Naive thymus-derived CD4-positive, alpha-beta T cell (primary cell): ENCODE data around the gene MED26. TPM values are rescaled to one million over a fixed set of nuclear protein-coding genes. Genes with fewer than 3 reads are reported as not detected.

ENCODE experiments used
- ATAC-seq: fragments of 150-1000 bp; cut with Tn5 transposase; 2 replicates; pipeline ENCODE4 v1.10.0; 2021; ENCODE audit warnings: mild to moderate bottlenecking, moderate library complexity
- CTCF ChIA-PET: fragments of 350-600 bp; sonication (Branson Sonifier 250); formaldehyde crosslinking; loops from one replicate; lab custom pipeline; 2021; ENCODE audit warnings: antibody characterized with exemption; lab: Charles Lee
- POLR2A ChIA-PET: fragments of 350-600 bp; sonication (Branson Sonifier 250); formaldehyde crosslinking; loops from one replicate; lab custom pipeline; 2021; ENCODE audit warnings: antibody characterized with exemption, inconsistent platforms; lab: Charles Lee
- DNase-seq, 9 donors: peaks; one replicate each; pipeline versions ENCODE4 v3.0.0 to v3.0.0-alpha.2; 2020 to 2022; ENCODE audit warnings: mixed read lengths in 1 of 9
- H3K27ac ChIP-seq: one replicate; pipeline ENCODE4 v1.7.0; 2013; ENCODE audit warnings: mild to moderate bottlenecking, low read depth, low read length, moderate library complexity
- H3K27me3 ChIP-seq, 2 donors: one replicate each; pipeline ENCODE4 v1.7.0; 2013; ENCODE audit warnings: low read length in 2 of 2, mild to moderate bottlenecking in 2 of 2, moderate library complexity in 2 of 2; ENCODE audit not compliant: control insufficient read depth in 2 of 2, insufficient read depth in 2 of 2
- H3K36me3 ChIP-seq, 3 experiments: 1 replicate in 2 of 3; 2 replicates in 1 of 3; pipeline ENCODE4 v1.7.0; 2013; ENCODE audit warnings: low read length in 3 of 3, mild to moderate bottlenecking in 3 of 3, moderate library complexity in 1 of 3; ENCODE audit not compliant: insufficient read depth in 3 of 3, control insufficient read depth in 2 of 3
- H3K4me1 ChIP-seq, 2 donors: one replicate each; pipeline ENCODE4 v1.7.0; 2013; ENCODE audit warnings: low read length in 2 of 2, mild to moderate bottlenecking in 2 of 2, moderate library complexity in 1 of 2; ENCODE audit not compliant: control insufficient read depth in 2 of 2, insufficient read depth in 2 of 2
- H3K4me3 ChIP-seq: 2 replicates; pipeline ENCODE4 v1.7.0; 2013; ENCODE audit warnings: mild to moderate bottlenecking, low read length
- H3K9me3 ChIP-seq, 3 experiments: 1 replicate in 2 of 3; 2 replicates in 1 of 3; pipeline ENCODE4 v1.7.0; 2013; ENCODE audit warnings: low read length in 3 of 3; ENCODE audit not compliant: control insufficient read depth in 2 of 3
- H3K27ac Mint-ChIP-seq, 9 donors: one replicate each; pipeline ENCODE4 v1.8.0; 2020 to 2022; ENCODE audit warnings: mixed read lengths in 9 of 9, mild to moderate bottlenecking in 8 of 9, moderate library complexity in 5 of 9, inconsistent platforms in 2 of 9
- H3K27me3 Mint-ChIP-seq, 5 donors: one replicate each; pipeline ENCODE4 v1.8.0; 2021 to 2022; ENCODE audit warnings: mixed read lengths in 5 of 5, mild to moderate bottlenecking in 1 of 5
- H3K36me3 Mint-ChIP-seq, 5 donors: one replicate each; pipeline ENCODE4 v1.8.0; 2020 to 2022; ENCODE audit warnings: mixed read lengths in 5 of 5, mild to moderate bottlenecking in 3 of 5, inconsistent platforms in 1 of 5
- H3K4me1 Mint-ChIP-seq, 7 donors: one replicate each; pipeline ENCODE4 v1.8.0; 2020 to 2022; ENCODE audit warnings: mixed read lengths in 7 of 7, mild to moderate bottlenecking in 3 of 7, inconsistent platforms in 1 of 7
- H3K4me3 Mint-ChIP-seq, 10 donors: one replicate each; pipeline ENCODE4 v1.8.0; 2020 to 2022; ENCODE audit warnings: mild to moderate bottlenecking in 10 of 10, mixed read lengths in 10 of 10, moderate library complexity in 6 of 10, inconsistent platforms in 2 of 10
- H3K9me3 Mint-ChIP-seq, 11 donors: one replicate each; pipeline ENCODE4 v1.8.0; 2020 to 2022; ENCODE audit warnings: mixed read lengths in 11 of 11, mild to moderate bottlenecking in 4 of 11, inconsistent platforms in 1 of 11, moderate library complexity in 1 of 11
- intact Hi-C, 2 donors: fragments of 100-400 bp; cut with micrococcal nuclease; formaldehyde crosslinking; loops; one replicate each; pipeline ENCODE4 v1.15.1; 2023
- polyA plus RNA-seq, 2 donors: library from polyadenylated mRNA; unstranded; fragments of 300-500 nt; fragmentation: Illumina TruSeq; gene quantifications; one replicate each; pipeline ENCODE4 v1.2.3, GENCODE V29; 2021
- total RNA-seq, 6 experiments: library from RNA in 5 of 6; stranded (reverse) in 5 of 6; gene quantifications; 1 replicate in 5 of 6; 2 replicates in 1 of 6; pipeline ENCODE4 v1.2.3 and lab custom pipeline; 2021 to 2026

Gene MED26
- total and polyA plus RNA-seq, 7 experiments from 2014 or later = 3.3 to 34.3 (median 15.3) TPM

DNA sequence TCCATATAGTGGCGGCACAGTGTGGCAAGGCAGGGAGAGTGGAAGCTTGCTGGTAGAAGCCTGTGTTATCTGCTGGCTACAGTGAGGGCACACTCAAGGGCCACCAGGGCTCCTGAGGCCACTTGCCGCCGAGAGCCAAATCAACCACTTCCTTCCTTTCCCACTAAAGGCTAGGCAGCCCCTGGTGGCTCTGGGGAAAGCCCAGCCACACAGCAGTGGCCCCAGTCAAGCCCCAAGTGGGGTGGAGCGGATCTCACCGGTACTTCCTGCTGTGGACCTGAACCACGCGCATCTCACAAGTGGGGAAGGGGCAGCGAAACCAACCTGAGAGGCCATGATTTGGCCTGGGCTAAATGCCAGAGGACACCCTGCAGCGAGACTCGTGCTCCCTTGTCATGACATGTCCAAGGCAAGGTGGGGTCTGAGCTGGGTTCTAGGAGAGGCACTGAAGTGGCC lies 33.8 kb downstream of the MED26 start:
- Mint-ChIP-seq H3K27me3 (no peaks in the 10 kb centered on the region), H3K36me3 (peaks cover 0 to 5% (median 0%) of the 10 kb centered on the region in 5 donors), H3K9me3 (peaks cover 0 to 1% (median 0%) of the 10 kb centered on the region in 11 donors), H3K4me3 (peak overlapping the region; percentile 73 to 93 (median 82)), H3K27ac (peak overlapping the region; percentile 80 to 95 (median 92)), H3K4me1 (peaks cover 52 to 86% (median 73%) of the 10 kb centered on the region in 7 donors)
- POLR2A ChIA-PET = interaction anchor here (0.8 to 1.6 kb wide), 5 partner anchors 10 to 27 kb away, joined by 3 to 4 read pairs (median 3); no protein-coding TSS in a partner anchor
- no peaks in the 10 kb centered on the region for H3K36me3 ChIP-seq
- peak; percentile 76 for ATAC-seq
- H3K4me1 ChIP-seq = peaks cover 32 to 34% of the 10 kb centered on the region in 2 donors
- CTCF ChIA-PET = interaction anchor here (0.9 to 1.1 kb wide), 2 partner anchors 27 to 60 kb away, joined by 3 read pairs; no protein-coding TSS in a partner anchor
- no peaks in the 10 kb centered on the region for H3K27me3 ChIP-seq
- H3K27ac ChIP-seq = peak overlapping the region; percentile 65
- intact Hi-C loops = loop anchor here (1.0 to 2.0 kb wide), 4 partner anchors 10 to 52 kb away; partner anchors contain the start of gene CHERP (in 1 of the 2)
- peak overlapping the region; percentile 22 for H3K4me3 ChIP-seq
- peak in 3 of 9 donors; percentile 27 to 54 (median 35) for DNase-seq
- no peaks in the 10 kb centered on the region for H3K9me3 ChIP-seq

DNA sequence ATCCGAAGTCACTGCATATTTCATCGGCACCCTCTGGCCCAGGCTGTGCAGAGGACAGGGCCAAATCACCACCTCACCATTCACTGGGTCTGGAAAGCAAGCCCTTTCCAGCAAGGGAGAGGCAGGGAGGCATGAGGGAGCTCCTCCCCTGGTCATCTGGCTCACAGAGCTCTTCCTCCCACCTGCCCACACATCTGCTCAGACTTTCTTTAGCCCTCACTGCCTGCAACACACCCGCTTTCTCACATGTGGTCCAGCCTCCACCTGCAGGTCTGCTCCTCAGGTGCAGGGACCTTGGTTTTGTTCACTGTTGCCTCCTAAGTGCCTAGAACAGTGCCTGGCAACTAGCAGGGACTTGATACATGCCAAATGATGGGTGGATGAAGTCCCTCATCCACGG lies 34.8 kb downstream of the MED26 start:
- H3K27ac ChIP-seq = no peak overlapping the region
- H3K9me3 Mint-ChIP-seq = peaks cover 0 to 1% (median 0%) of the 10 kb centered on the region in 11 donors
- peaks cover 41 to 44% of the 10 kb centered on the region in 2 donors for H3K4me1 ChIP-seq
- no peak for ATAC-seq
- peak overlapping the region in 7 of 9 donors; percentile 13 to 94 (median 62) for H3K27ac Mint-ChIP-seq
- ChIA-PET POLR2A (interaction anchor here (1.3 kb wide), 1 partner anchor 9 kb away, joined by 4 read pairs; no protein-coding TSS in a partner anchor), CTCF (interaction anchor here (1.1 kb wide), 1 partner anchor 26 kb away, joined by 3 read pairs; no protein-coding TSS in a partner anchor)
- H3K4me3 Mint-ChIP-seq = peak overlapping the region in 7 of 10 donors; percentile 17 to 93 (median 82)
- DNase-seq = no peak
- no peaks in the 10 kb centered on the region for H3K27me3 ChIP-seq
- peaks cover 60 to 88% (median 74%) of the 10 kb centered on the region in 7 donors for H3K4me1 Mint-ChIP-seq
- H3K36me3 Mint-ChIP-seq = peaks cover 0 to 5% (median 0%) of the 10 kb centered on the region in 5 donors
- H3K4me3 ChIP-seq = no peak overlapping the region
- H3K27me3 Mint-ChIP-seq = no peaks in the 10 kb centered on the region
- H3K9me3 ChIP-seq = no peaks in the 10 kb centered on the region
- H3K36me3 ChIP-seq = no peaks in the 10 kb centered on the region
- intact Hi-C loops = no loop called here

DNA sequence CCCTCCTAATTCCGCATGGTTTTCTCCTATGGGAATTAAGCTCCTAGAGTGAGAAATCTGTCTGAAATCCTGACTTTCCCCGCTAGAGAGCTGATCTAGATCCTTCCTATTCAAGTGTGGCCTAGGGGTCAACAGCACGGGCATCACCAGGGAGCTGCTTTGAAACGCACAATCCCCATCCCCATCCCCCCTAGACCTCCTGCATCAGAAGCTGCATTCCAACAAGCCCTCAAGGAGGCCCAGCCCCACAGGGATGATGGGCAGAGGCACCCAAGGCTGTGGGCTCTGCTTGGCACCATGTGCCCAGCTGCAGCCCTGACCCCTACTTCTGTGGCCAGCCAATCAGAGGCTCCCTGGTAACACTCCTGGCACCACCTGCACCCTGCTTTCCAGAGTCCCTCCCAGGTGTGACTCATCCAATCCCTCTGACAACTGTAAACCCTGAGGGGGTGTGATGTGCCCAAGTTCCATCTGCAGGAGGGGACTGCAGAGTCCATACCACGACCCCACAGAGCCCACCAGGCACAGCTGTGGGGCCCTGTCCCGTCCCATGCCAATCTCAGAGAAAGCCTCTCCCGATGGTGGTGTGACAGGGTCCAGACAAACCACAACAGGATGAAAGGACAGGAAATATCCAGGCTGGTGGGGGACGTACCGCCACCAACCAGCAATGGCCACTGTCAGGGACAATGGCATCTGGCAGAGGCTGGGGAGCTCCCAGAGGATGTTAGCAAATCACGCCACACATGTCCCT lies 36.0 kb downstream of the MED26 start:
- Mint-ChIP-seq H3K4me3 (no peak overlapping the region), H3K36me3 (peaks cover 0 to 2% (median 0%) of the 10 kb centered on the region in 5 donors), H3K4me1 (peaks cover 62 to 91% (median 79%) of the 10 kb centered on the region in 7 donors), H3K27ac (peak overlapping the region in 1 of 9 donors; percentile 75), H3K9me3 (peaks cover 0 to 1% (median 0%) of the 10 kb centered on the region in 11 donors), H3K27me3 (no peaks in the 10 kb centered on the region)
- ATAC-seq = no peak
- Histone ChIP-seq H3K4me3 (no peak overlapping the region), H3K27ac (no peak overlapping the region), H3K36me3 (no peaks in the 10 kb centered on the region), H3K27me3 (no peaks in the 10 kb centered on the region), H3K9me3 (no peaks in the 10 kb centered on the region), H3K4me1 (peaks cover 53 to 56% of the 10 kb centered on the region in 2 donors)
- ChIA-PET POLR2A (interaction anchor here (0.6 to 1.7 kb wide), 3 partner anchors 13 to 407 kb away, joined by 3 to 6 read pairs (median 3); no protein-coding TSS in a partner anchor), CTCF (interaction anchor here (0.6 kb wide), 1 partner anchor 8 kb away, joined by 3 read pairs; no protein-coding TSS in a partner anchor)
- intact Hi-C loops = no loop called here
- no peak for DNase-seq

DNA sequence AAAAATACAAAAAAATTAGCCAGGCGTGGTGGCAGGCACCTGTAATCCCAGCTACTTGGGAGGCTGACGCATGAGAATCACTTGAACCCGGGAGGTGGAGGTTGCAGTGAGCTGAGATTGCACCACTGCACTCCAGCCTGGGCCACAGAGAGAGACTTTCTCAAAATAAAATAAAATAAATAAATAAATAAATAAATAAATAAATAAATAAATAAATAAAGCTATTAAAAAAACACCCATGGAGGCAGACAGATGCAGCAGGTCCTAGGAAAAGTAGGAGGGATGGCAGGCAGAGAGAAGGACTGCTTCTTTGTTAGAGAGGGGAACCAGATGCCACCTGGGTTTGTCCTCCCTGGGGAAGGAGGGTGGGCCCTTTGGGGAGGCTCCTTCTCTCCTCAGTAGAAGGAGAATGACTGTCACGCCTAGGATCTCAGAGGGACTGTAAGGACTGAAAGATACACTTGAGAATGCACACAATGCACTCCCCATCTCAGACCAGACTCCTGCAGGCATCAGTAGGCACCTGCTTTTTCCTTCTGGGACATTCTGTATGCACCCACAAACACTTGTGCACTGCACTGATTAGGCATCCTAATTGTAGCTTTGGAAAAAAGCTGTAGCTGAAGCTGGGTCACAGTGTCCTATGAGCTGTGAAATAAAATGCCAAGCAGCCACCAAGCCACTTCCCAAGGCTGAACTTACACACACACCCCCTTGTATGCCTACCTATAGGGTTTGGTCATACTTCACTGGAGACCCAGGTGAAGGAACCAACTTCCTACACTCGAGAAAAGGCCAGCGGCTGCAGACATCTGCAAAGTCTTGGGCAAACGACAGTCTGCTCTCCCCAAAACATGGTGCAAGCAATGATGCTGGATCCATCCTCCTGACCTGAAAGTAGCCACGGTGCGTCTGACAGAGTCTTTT lies 36.9 kb downstream of the MED26 start:
- DNase-seq = no peak
- ChIA-PET CTCF (interaction anchor here (0.6 kb wide), 2 partner anchors 9 to 93 kb away, joined by 3 read pairs; no protein-coding TSS in a partner anchor), POLR2A (interaction anchor here (0.6 to 1.7 kb wide), 3 partner anchors 12 to 26 kb away, joined by 3 to 6 read pairs (median 3); no protein-coding TSS in a partner anchor)
- Mint-ChIP-seq H3K9me3 (peaks cover 0 to 1% (median 0%) of the 10 kb centered on the region in 11 donors), H3K27ac (no peak overlapping the region), H3K4me1 (peaks cover 57 to 91% (median 80%) of the 10 kb centered on the region in 7 donors), H3K4me3 (no peak overlapping the region), H3K36me3 (peaks cover 0 to 2% (median 0%) of the 10 kb centered on the region in 5 donors), H3K27me3 (no peaks in the 10 kb centered on the region)
- no peak overlapping the region for H3K27ac ChIP-seq
- H3K4me3 ChIP-seq = no peak overlapping the region
- H3K27me3 ChIP-seq = no peaks in the 10 kb centered on the region
- intact Hi-C loops = no loop called here
- H3K9me3 ChIP-seq = no peaks in the 10 kb centered on the region
- ATAC-seq = no peak
- H3K4me1 ChIP-seq = peaks cover 62 to 64% of the 10 kb centered on the region in 2 donors
- no peaks in the 10 kb centered on the region for H3K36me3 ChIP-seq

DNA sequence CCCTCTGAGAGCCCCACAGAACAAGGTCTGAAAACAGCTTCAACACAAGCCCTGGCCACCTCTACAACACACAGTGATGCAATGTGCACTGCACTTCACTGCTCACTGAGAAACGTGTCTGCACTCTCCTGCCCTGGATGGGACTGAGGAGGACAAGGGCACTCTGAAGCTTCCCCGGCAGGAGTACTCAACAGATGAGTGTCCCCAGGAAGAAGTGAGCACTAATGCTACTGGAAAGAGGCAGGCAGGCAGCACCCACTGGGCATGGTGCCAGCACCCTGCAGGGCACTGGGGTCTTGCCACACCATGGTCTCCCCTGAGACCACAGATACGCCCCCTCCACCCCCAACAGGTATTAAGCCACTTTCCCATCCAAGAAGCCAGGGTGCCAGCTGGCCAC lies 38.1 kb downstream of the MED26 start:
- no peak overlapping the region for H3K4me3 Mint-ChIP-seq

More for the DNA sequence above, 38.1 kb downstream of the MED26 start:
- peaks cover 0 to 1% (median 0%) of the 10 kb centered on the region in 11 donors for H3K9me3 Mint-ChIP-seq
- POLR2A ChIA-PET = no interaction called here
- peak overlapping the region in 4 of 9 donors; percentile 49 to 90 (median 72) for H3K27ac Mint-ChIP-seq
- H3K4me3 ChIP-seq = no peak overlapping the region
- CTCF ChIA-PET = no interaction called here
- intact Hi-C loops = no loop called here
- DNase-seq (no peak), ATAC-seq (no peak)
- H3K27ac ChIP-seq = no peak overlapping the region
- H3K4me1 ChIP-seq = peaks cover 64 to 65% of the 10 kb centered on the region in 2 donors
- peaks cover 58 to 91% (median 80%) of the 10 kb centered on the region in 7 donors for H3K4me1 Mint-ChIP-seq
- no peaks in the 10 kb centered on the region for H3K9me3 ChIP-seq
- H3K36me3 ChIP-seq = no peaks in the 10 kb centered on the region
- peaks cover 0 to 7% (median 0%) of the 10 kb centered on the region in 5 donors for H3K36me3 Mint-ChIP-seq
- no peaks in the 10 kb centered on the region for H3K27me3 Mint-ChIP-seq
- H3K27me3 ChIP-seq = no peaks in the 10 kb centered on the region
